Measurements from ENCODE around the gene NUDT14.

The NUDT14 gene

GRCh38 chr14:105219753-105220152 lies 38.6 kb upstream of the NUDT14 start:
- no peak overlapping the region for H3K4me3 ChIP-seq (ENCODE audit: low read depth, low read length)
- DNase-seq (ENCODE audit: low read depth), result no peak
- TF ChIP-seq MYC (IDR thresholded peaks at IDR 0.05; ENCODE audit: low read depth, low read length) (no peak), MAX (IDR thresholded peaks at IDR 0.05; ENCODE audit: low read depth, low read length) (no peak), POLR2A (IDR thresholded peaks at IDR 0.05; ENCODE audit: extremely low read depth, insufficient read length) (no peak), CTCF (IDR thresholded peaks at IDR 0.05; ENCODE audit: low read depth, low read length) (no peak)

- H3K4me3 ChIP-seq (ENCODE audit: low read depth, low read length), result no peak overlapping the region
- DNase-seq (ENCODE audit: low read depth), result no peak
- TF ChIP-seq CTCF (IDR thresholded peaks at IDR 0.05; ENCODE audit: low read depth, low read length), result no peak
- TF ChIP-seq MAX (IDR thresholded peaks at IDR 0.05; ENCODE audit: low read depth, low read length), result no peak
- no peak for TF ChIP-seq MYC (IDR thresholded peaks at IDR 0.05; ENCODE audit: low read depth, low read length)
- TF ChIP-seq POLR2A (IDR thresholded peaks at IDR 0.05; ENCODE audit: extremely low read depth, insufficient read length), result no peak
Observed at GRCh38 chr14:105219043-105219612, 38.0 kb upstream of the NUDT14 start.

GRCh38 chr14:105218611-105219010 lies 37.5 kb upstream of the NUDT14 start:
- no peak overlapping the region for H3K4me3 ChIP-seq (ENCODE audit: low read depth, low read length)
- no peak for DNase-seq (ENCODE audit: low read depth)
- TF ChIP-seq MYC (IDR thresholded peaks at IDR 0.05; ENCODE audit: low read depth, low read length) (no peak), POLR2A (IDR thresholded peaks at IDR 0.05; ENCODE audit: extremely low read depth, insufficient read length) (no peak), MAX (IDR thresholded peaks at IDR 0.05; ENCODE audit: low read depth, low read length) (no peak), CTCF (IDR thresholded peaks at IDR 0.05; ENCODE audit: low read depth, low read length) (no peak)

- no peak for TF ChIP-seq MYC (IDR thresholded peaks at IDR 0.05; ENCODE audit: low read depth, low read length)
- TF ChIP-seq POLR2A (IDR thresholded peaks at IDR 0.05; ENCODE audit: extremely low read depth, insufficient read length), result no peak
- no peak for TF ChIP-seq MAX (IDR thresholded peaks at IDR 0.05; ENCODE audit: low read depth, low read length)
- no peak for TF ChIP-seq CTCF (IDR thresholded peaks at IDR 0.05; ENCODE audit: low read depth, low read length)
- no peak overlapping the region for H3K4me3 ChIP-seq (ENCODE audit: low read depth, low read length)
- no peak for DNase-seq (ENCODE audit: low read depth)
Observed at GRCh38 chr14:105217774-105218173, 36.7 kb upstream of the NUDT14 start.

GRCh38 chr14:105216490-105217247 lies 35.6 kb upstream of the NUDT14 start:
- DNase-seq (ENCODE audit: low read depth), result no peak
- TF ChIP-seq MAX (IDR thresholded peaks at IDR 0.05; ENCODE audit: low read depth, low read length) (no peak), CTCF (IDR thresholded peaks at IDR 0.05; ENCODE audit: low read depth, low read length) (no peak), MYC (IDR thresholded peaks at IDR 0.05; ENCODE audit: low read depth, low read length) (no peak), POLR2A (IDR thresholded peaks at IDR 0.05; ENCODE audit: extremely low read depth, insufficient read length) (no peak)
- H3K4me3 ChIP-seq (ENCODE audit: low read depth, low read length), result no peak overlapping the region

Data from NB4 (cell line).